Measurements from ENCODE around the gene MAPK1IP1L. TPM values are rescaled to one million over a fixed set of nuclear protein-coding genes. Genes with fewer than 3 reads are reported as not detected.

MAPK1IP1L gene
- total RNA-seq, 1 experiment from 2014 or later, result 111 TPM

- Histone ChIP-seq H4K20me1 (ENCODE audit: insufficient read depth, low read depth, low read length) (peaks cover 5% of the 10 kb centered on the region), H3K79me2 (ENCODE audit: low read length) (peaks cover 39% of the 10 kb centered on the region), H3K36me3 (ENCODE audit: insufficient read depth, low read length) (peaks cover 20% of the 10 kb centered on the region), H3K4me1 (ENCODE audit: low read length) (peaks cover 11% of the 10 kb centered on the region), H2AFZ (ENCODE audit: low read length) (no peak overlapping the region), H3K4me2 (ENCODE audit: low read depth, low read length, poor library complexity, severe bottlenecking) (no peak overlapping the region), H3K27ac (ENCODE audit: low read length) (0 out of 2 replicates have a peak overlapping the region, but pooled peaks have one; percentile 1), H3K27me3 (ENCODE audit: low read length) (no peaks in the 10 kb centered on the region), H3K9ac (ENCODE audit: low read length) (no peak overlapping the region), H3K4me3 (ENCODE audit: low read length) (no peak overlapping the region), H3K9me2 (replicated peaks; ENCODE audit: insufficient read depth, low read length) (no peaks in the 10 kb centered on the region), H3K9me3 (ENCODE audit: low read length) (no peaks in the 10 kb centered on the region)
- no peak for DNase-seq
Observed at GRCh38 chr14:55047301-55048053, 4.0 kb upstream of the MAPK1IP1L start.

DNA sequence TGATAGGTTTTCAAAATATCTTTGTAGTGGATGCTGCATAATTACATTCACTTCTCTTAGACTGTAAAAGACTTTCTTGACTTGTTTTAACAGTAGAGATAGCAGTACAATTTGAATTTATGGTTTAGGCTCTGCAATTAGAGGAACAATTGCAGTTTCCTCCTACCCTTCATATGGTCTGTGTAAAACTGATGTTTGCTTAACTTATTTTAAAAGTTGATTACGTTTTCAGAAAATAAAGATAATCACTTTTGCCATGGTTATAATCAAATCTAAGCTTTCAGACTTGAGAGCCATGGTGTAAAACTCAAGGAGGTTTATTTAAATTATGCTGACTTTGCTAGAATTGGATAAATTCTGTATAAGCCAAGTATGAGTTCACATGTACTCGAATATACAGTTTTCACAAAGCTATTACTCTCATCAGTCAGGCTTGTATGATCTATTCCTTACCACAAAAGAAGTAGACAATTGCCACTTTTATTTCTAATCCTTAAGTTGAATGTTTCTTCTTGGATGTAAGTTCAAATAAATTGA lies 2.5 kb upstream of the MAPK1IP1L start:
- Histone ChIP-seq H4K20me1 (ENCODE audit: insufficient read depth, low read depth, low read length) (peaks cover 19% of the 10 kb centered on the region), H3K36me3 (ENCODE audit: insufficient read depth, low read length) (peaks cover 21% of the 10 kb centered on the region), H3K9me3 (ENCODE audit: low read length) (no peaks in the 10 kb centered on the region), H3K4me1 (ENCODE audit: low read length) (peaks cover 24% of the 10 kb centered on the region), H3K27ac (ENCODE audit: low read length) (peak overlapping the region; percentile 18), H3K4me2 (ENCODE audit: low read depth, low read length, poor library complexity, severe bottlenecking) (no peak overlapping the region), H3K9me2 (replicated peaks; ENCODE audit: insufficient read depth, low read length) (no peaks in the 10 kb centered on the region), H3K27me3 (ENCODE audit: low read length) (no peaks in the 10 kb centered on the region), H2AFZ (ENCODE audit: low read length) (no peak overlapping the region), H3K9ac (ENCODE audit: low read length) (no peak overlapping the region), H3K4me3 (ENCODE audit: low read length) (no peak overlapping the region), H3K79me2 (ENCODE audit: low read length) (peaks cover 40% of the 10 kb centered on the region)
- no peak for DNase-seq

DNA sequence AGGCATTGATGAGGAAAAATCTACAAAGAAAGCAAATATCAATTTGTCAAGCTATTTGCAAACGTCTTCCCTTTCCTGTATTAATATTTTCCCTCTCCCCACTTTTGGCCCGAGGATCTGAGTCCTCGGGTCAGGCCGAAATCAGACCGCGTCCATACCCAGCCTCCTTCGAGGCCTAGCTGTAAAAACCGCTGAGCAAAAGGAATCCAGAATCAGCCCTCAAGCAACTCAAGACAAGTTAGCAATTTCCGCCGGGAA lies 353 bp upstream of the MAPK1IP1L start:
- Histone ChIP-seq H3K9me2 (replicated peaks; ENCODE audit: insufficient read depth, low read length) (no peaks in the 10 kb centered on the region), H3K27ac (ENCODE audit: low read length) (peak overlapping the region; percentile 84), H3K4me1 (ENCODE audit: low read length) (peaks cover 24% of the 10 kb centered on the region), H3K36me3 (ENCODE audit: insufficient read depth, low read length) (peaks cover 33% of the 10 kb centered on the region), H3K4me3 (ENCODE audit: low read length) (peak overlapping the region; percentile 92), H2AFZ (ENCODE audit: low read length) (peak overlapping the region; percentile 93), H3K4me2 (ENCODE audit: low read depth, low read length, poor library complexity, severe bottlenecking) (peak overlapping the region; percentile 91), H3K9me3 (ENCODE audit: low read length) (no peaks in the 10 kb centered on the region), H4K20me1 (ENCODE audit: insufficient read depth, low read depth, low read length) (peaks cover 37% of the 10 kb centered on the region), H3K79me2 (ENCODE audit: low read length) (peaks cover 49% of the 10 kb centered on the region), H3K27me3 (ENCODE audit: low read length) (no peaks in the 10 kb centered on the region), H3K9ac (ENCODE audit: low read length) (peak overlapping the region; percentile 95)
- no peak for DNase-seq

DNA sequence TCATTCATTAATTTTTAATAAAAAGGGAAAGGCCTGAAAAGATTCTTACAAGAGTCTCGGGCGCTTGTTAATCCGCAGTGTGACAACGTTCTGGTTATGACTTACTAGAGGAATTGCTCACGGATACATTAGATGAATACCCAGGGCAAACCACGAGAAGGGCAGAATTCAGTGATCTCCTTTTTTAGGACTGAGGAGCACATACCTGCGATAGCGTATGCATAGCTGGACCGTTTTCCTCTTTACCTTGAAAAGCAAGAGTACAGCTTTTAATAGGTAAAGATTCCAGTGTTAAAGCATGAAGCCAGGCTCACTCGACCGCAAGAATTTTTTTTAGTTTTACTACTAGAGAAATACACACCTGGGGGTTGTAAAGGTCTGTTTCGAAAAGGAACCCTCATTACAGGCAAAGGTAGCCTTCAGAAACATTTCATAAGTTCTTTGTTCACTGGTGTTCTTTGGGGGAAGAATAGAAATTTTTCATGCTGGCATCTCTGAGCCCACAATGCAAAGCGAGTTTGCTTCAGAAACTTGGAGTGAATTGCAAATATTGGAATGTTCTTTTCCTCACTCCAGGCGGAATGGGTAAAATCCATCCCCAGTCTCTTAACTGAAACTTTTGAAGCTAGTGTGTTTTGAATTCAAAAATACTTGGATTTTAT lies 953 bp downstream of the MAPK1IP1L start:
- Histone ChIP-seq H3K9me2 (replicated peaks; ENCODE audit: insufficient read depth, low read length) (no peaks in the 10 kb centered on the region), H3K4me1 (ENCODE audit: low read length) (peaks cover 24% of the 10 kb centered on the region), H3K4me3 (ENCODE audit: low read length) (peak overlapping the region; percentile 92), H3K27ac (ENCODE audit: low read length) (peak overlapping the region; percentile 84), H3K27me3 (ENCODE audit: low read length) (no peaks in the 10 kb centered on the region), H3K4me2 (ENCODE audit: low read depth, low read length, poor library complexity, severe bottlenecking) (peak overlapping the region; percentile 91), H3K9me3 (ENCODE audit: low read length) (no peaks in the 10 kb centered on the region), H4K20me1 (ENCODE audit: insufficient read depth, low read depth, low read length) (peaks cover 50% of the 10 kb centered on the region), H3K9ac (ENCODE audit: low read length) (peak overlapping the region; percentile 95), H2AFZ (ENCODE audit: low read length) (no peak overlapping the region), H3K36me3 (ENCODE audit: insufficient read depth, low read length) (peaks cover 41% of the 10 kb centered on the region), H3K79me2 (ENCODE audit: low read length) (peaks cover 59% of the 10 kb centered on the region)
- DNase-seq, result no peak

- H3K9me2 ChIP-seq (replicated peaks; ENCODE audit: insufficient read depth, low read length), result no peaks in the 10 kb centered on the region
- H3K36me3 ChIP-seq (ENCODE audit: insufficient read depth, low read length), result peaks cover 43% of the 10 kb centered on the region
- H3K9ac ChIP-seq (ENCODE audit: low read length), result peak overlapping the region; percentile 95; the same call in 1 of the 2 replicates
- H2AFZ ChIP-seq (ENCODE audit: low read length), result no peak overlapping the region
- peaks cover 24% of the 10 kb centered on the region for H3K4me1 ChIP-seq (ENCODE audit: low read length)
- H3K4me2 ChIP-seq (ENCODE audit: low read depth, low read length, poor library complexity, severe bottlenecking), result peak overlapping the region; percentile 91
- H3K27ac ChIP-seq (ENCODE audit: low read length), result peak overlapping the region; percentile 84; the same call in 1 of the 2 replicates
- H3K4me3 ChIP-seq (ENCODE audit: low read length), result peak overlapping the region; percentile 92
- H3K9me3 ChIP-seq (ENCODE audit: low read length), result no peaks in the 10 kb centered on the region
- peaks cover 65% of the 10 kb centered on the region for H3K79me2 ChIP-seq (ENCODE audit: low read length)
- DNase-seq, result no peak
- H4K20me1 ChIP-seq (ENCODE audit: insufficient read depth, low read depth, low read length), result peaks cover 53% of the 10 kb centered on the region
- H3K27me3 ChIP-seq (ENCODE audit: low read length), result no peaks in the 10 kb centered on the region
Observed at GRCh38 chr14:55053018-55053417, 1.6 kb downstream of the MAPK1IP1L start.

DNA sequence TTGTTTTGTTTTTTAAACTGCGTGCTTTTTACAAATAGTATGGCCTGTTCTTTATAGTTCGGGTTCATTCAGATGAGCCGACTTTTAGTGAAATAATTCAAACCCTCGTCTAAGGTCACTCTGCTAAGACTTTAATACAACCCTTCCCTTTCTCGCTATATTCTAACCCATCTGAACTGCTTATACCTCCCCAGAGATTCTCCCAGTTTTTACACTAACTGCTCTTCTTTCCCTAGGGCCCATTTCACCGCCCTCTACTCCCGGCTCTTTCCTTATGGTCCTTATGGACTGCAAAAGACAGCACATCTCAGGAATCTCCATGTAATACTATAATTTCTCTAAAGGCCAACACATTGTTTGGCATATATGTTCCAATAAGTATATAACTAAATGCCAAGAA lies 2.1 kb downstream of the MAPK1IP1L start:
- Histone ChIP-seq H3K27me3 (ENCODE audit: low read length) (no peaks in the 10 kb centered on the region), H3K79me2 (ENCODE audit: low read length) (peaks cover 70% of the 10 kb centered on the region), H3K36me3 (ENCODE audit: insufficient read depth, low read length) (peaks cover 47% of the 10 kb centered on the region), H3K4me1 (ENCODE audit: low read length) (peaks cover 24% of the 10 kb centered on the region), H3K9me2 (replicated peaks; ENCODE audit: insufficient read depth, low read length) (no peaks in the 10 kb centered on the region), H3K27ac (ENCODE audit: low read length) (no peak overlapping the region), H4K20me1 (ENCODE audit: insufficient read depth, low read depth, low read length) (peaks cover 56% of the 10 kb centered on the region), H3K4me2 (ENCODE audit: low read depth, low read length, poor library complexity, severe bottlenecking) (peak overlapping the region; percentile 91), H3K4me3 (ENCODE audit: low read length) (peak overlapping the region; percentile 92; the same call in 1 of the 2 replicates), H3K9me3 (ENCODE audit: low read length) (no peaks in the 10 kb centered on the region), H2AFZ (ENCODE audit: low read length) (no peak overlapping the region), H3K9ac (ENCODE audit: low read length) (no peak overlapping the region)
- no peak for DNase-seq

- Histone ChIP-seq H3K9ac (ENCODE audit: low read length) (no peak overlapping the region), H4K20me1 (ENCODE audit: insufficient read depth, low read depth, low read length) (peaks cover 56% of the 10 kb centered on the region), H3K4me3 (ENCODE audit: low read length) (no peak overlapping the region), H3K27me3 (ENCODE audit: low read length) (no peaks in the 10 kb centered on the region), H3K4me1 (ENCODE audit: low read length) (peaks cover 22% of the 10 kb centered on the region), H3K27ac (ENCODE audit: low read length) (no peak overlapping the region), H3K9me3 (ENCODE audit: low read length) (no peaks in the 10 kb centered on the region), H3K36me3 (ENCODE audit: insufficient read depth, low read length) (peaks cover 47% of the 10 kb centered on the region), H2AFZ (ENCODE audit: low read length) (no peak overlapping the region), H3K4me2 (ENCODE audit: low read depth, low read length, poor library complexity, severe bottlenecking) (no peak overlapping the region), H3K79me2 (ENCODE audit: low read length) (peaks cover 75% of the 10 kb centered on the region), H3K9me2 (replicated peaks; ENCODE audit: insufficient read depth, low read length) (no peaks in the 10 kb centered on the region)
- DNase-seq, result no peak
Observed at GRCh38 chr14:55054098-55054497, 2.7 kb downstream of the MAPK1IP1L start.

- no peak overlapping the region for H3K27ac ChIP-seq (ENCODE audit: low read length)
- no peaks in the 10 kb centered on the region for H3K27me3 ChIP-seq (ENCODE audit: low read length)
- no peak overlapping the region for H3K9ac ChIP-seq (ENCODE audit: low read length)
- no peaks in the 10 kb centered on the region for H3K9me3 ChIP-seq (ENCODE audit: low read length)
- no peak for DNase-seq
- no peak overlapping the region for H2AFZ ChIP-seq (ENCODE audit: low read length)
- peaks cover 73% of the 10 kb centered on the region for H3K36me3 ChIP-seq (ENCODE audit: insufficient read depth, low read length)
- H3K4me3 ChIP-seq (ENCODE audit: low read length), result no peak overlapping the region
- no peaks in the 10 kb centered on the region for H3K9me2 ChIP-seq (replicated peaks; ENCODE audit: insufficient read depth, low read length)
- H3K4me1 ChIP-seq (ENCODE audit: low read length), result peaks cover 9% of the 10 kb centered on the region
- no peak overlapping the region for H3K4me2 ChIP-seq (ENCODE audit: low read depth, low read length, poor library complexity, severe bottlenecking)
- H3K79me2 ChIP-seq (ENCODE audit: low read length), result peaks cover 96% of the 10 kb centered on the region
- peaks cover 81% of the 10 kb centered on the region for H4K20me1 ChIP-seq (ENCODE audit: insufficient read depth, low read depth, low read length)
Observed at GRCh38 chr14:55057919-55058318, 6.5 kb downstream of the MAPK1IP1L start.
